Measurements from ENCODE around the gene INTS6.

Gene INTS6

DNA sequence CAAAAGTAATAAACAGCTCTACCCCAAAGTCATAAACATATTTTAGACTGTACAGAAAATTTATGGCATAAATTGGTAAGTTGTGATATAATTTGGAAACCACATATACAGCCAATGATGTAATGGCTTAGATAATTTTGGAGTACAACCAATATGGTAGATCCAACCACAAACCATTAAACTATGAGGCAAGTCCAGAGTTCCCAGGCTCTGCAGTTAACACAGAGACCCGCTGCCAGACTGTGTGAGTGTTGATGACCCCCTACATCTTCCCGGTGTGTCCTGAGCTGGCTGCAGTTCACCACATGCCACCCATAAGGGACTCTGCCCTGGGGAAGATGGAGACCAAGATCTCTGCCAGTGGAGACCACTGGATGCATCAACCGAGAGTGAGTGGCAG is 123.2 kb downstream of the INTS6 start:
- DNase-seq (ENCODE audit: low read depth in 1 of 2, low spot score in 1 of 2) = no peak
- no peak for TF ChIP-seq JUND (IDR thresholded peaks at IDR 0.05; ENCODE audit: low read depth)
- in situ Hi-C loops (cut with HindIII; ENCODE audit: low pct_unique_long_range_greater_than_20kb, low sequenced_read_pairs) = no loop called here

- no peak for TF ChIP-seq JUND (IDR thresholded peaks at IDR 0.05; ENCODE audit: low read depth)
- no peak for DNase-seq (ENCODE audit: low read depth in 1 of 2, low spot score in 1 of 2)
These were observed 124.3 kb downstream of the INTS6 start for GRCh38 chr13:51328488-51328887.

DNA sequence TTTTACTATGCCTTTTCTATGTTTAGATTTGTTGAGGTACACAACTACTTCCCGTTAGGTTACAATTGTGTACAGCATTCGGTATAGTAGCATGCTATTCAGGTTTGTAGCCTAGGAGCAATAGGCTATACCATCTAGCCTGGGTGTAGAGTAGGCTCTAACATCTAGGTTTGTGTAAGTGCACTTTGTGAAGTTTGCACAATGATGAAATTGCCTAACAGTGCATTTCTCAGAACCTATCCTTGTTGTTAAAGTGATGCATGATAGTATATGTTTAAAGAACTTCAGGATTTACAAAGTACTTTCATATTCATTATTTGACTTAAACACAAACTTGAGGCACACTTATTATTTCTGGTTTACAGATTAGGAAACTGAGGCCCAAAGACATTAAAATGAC is 124.9 kb downstream of the INTS6 start:
- DNase-seq (ENCODE audit: low read depth in 1 of 2, low spot score in 1 of 2) = no peak
- TF ChIP-seq JUND (IDR thresholded peaks at IDR 0.05; ENCODE audit: low read depth) = no peak
- in situ Hi-C loops (cut with HindIII; ENCODE audit: low pct_unique_long_range_greater_than_20kb, low sequenced_read_pairs) = no loop called here

More at GRCh38 chr13:51328488-51328887, 124.3 kb downstream of the INTS6 start:
- in situ Hi-C loops (cut with HindIII; ENCODE audit: low pct_unique_long_range_greater_than_20kb, low sequenced_read_pairs) = no loop called here

- TF ChIP-seq JUND (IDR thresholded peaks at IDR 0.05; ENCODE audit: low read depth) = no peak
- DNase-seq (ENCODE audit: low read depth in 1 of 2, low spot score in 1 of 2) = no peak
- in situ Hi-C loops (cut with HindIII; ENCODE audit: low pct_unique_long_range_greater_than_20kb, low sequenced_read_pairs) = no loop called here
These were observed 126.1 kb downstream of the INTS6 start for GRCh38 chr13:51326777-51327176.

DNA sequence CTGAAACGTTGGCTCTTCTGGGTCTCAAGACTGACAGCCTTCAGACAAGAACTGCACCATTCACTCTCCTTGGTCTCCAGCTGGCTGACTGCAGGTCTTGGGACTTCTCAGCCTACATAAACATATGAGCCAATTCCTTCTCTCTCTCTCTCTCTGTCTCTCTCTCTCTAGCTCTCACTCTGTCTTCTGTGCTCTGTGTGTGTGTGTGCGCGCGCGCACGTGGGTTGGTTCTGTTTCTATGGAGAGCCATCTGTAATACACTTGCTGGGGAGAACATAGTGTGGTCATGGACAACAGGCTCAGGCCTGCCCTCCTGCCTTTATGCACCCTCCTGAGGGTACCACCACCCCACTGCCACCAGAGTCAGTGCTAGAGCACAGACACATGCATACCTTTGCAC is 127.0 kb downstream of the INTS6 start:
- TF ChIP-seq JUND (IDR thresholded peaks at IDR 0.05; ENCODE audit: low read depth) = no peak
- in situ Hi-C loops (cut with HindIII; ENCODE audit: low pct_unique_long_range_greater_than_20kb, low sequenced_read_pairs) = no loop called here
- DNase-seq (ENCODE audit: low read depth in 1 of 2, low spot score in 1 of 2) = no peak

- DNase-seq (ENCODE audit: low read depth in 1 of 2, low spot score in 1 of 2) = no peak
- in situ Hi-C loops (cut with HindIII; ENCODE audit: low pct_unique_long_range_greater_than_20kb, low sequenced_read_pairs) = no loop called here
- TF ChIP-seq JUND (IDR thresholded peaks at IDR 0.05; ENCODE audit: low read depth) = no peak
These were observed 128.0 kb downstream of the INTS6 start for GRCh38 chr13:51324714-51325420.

GRCh38 chr13:51323824-51324511 is 128.9 kb downstream of the INTS6 start:
- peak in 1 of 2 experiments; percentile 10 for DNase-seq (ENCODE audit: low read depth in 1 of 2, low spot score in 1 of 2)
- in situ Hi-C loops (cut with HindIII; ENCODE audit: low pct_unique_long_range_greater_than_20kb, low sequenced_read_pairs) = no loop called here
- no peak for TF ChIP-seq JUND (IDR thresholded peaks at IDR 0.05; ENCODE audit: low read depth)

- in situ Hi-C loops (cut with HindIII; ENCODE audit: low pct_unique_long_range_greater_than_20kb, low sequenced_read_pairs) = no loop called here
- DNase-seq (ENCODE audit: low read depth in 1 of 2, low spot score in 1 of 2) = no peak
- no peak for TF ChIP-seq JUND (IDR thresholded peaks at IDR 0.05; ENCODE audit: low read depth)
These were observed 130.0 kb downstream of the INTS6 start for GRCh38 chr13:51322826-51323225.

DNA sequence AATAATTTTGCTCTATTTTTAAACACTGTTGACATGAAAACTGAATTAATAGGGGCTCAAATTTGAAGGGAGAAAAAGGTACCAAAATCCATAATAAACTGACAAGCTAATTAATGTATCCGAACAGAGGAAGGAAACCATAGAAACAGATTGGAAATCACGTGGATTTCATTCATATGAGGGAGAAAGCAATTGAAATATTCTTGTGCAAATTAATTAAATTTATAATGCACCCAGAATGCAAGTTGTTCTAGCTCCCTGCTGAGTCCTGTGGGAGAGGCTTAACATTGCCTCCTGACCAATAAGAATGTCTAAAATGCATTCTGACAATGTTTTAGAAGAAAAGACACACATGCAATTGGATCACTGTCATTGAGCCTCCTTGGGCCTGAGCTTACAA is 131.0 kb downstream of the INTS6 start:
- TF ChIP-seq JUND (IDR thresholded peaks at IDR 0.05; ENCODE audit: low read depth) = no peak
- in situ Hi-C loops (cut with HindIII; ENCODE audit: low pct_unique_long_range_greater_than_20kb, low sequenced_read_pairs) = no loop called here
- DNase-seq (ENCODE audit: low read depth in 1 of 2, low spot score in 1 of 2) = no peak

- TF ChIP-seq JUND (IDR thresholded peaks at IDR 0.05; ENCODE audit: low read depth) = no peak
- DNase-seq (ENCODE audit: low read depth in 1 of 2, low spot score in 1 of 2) = peak in 1 of 2 experiments; percentile 3
- in situ Hi-C loops (cut with HindIII; ENCODE audit: low pct_unique_long_range_greater_than_20kb, low sequenced_read_pairs) = no loop called here
These were observed 134.0 kb downstream of the INTS6 start for GRCh38 chr13:51318876-51319275.

- DNase-seq (ENCODE audit: low read depth in 1 of 2, low spot score in 1 of 2) = no peak
- in situ Hi-C loops (cut with HindIII; ENCODE audit: low pct_unique_long_range_greater_than_20kb, low sequenced_read_pairs) = no loop called here
- no peak for TF ChIP-seq JUND (IDR thresholded peaks at IDR 0.05; ENCODE audit: low read depth)
These were observed 134.8 kb downstream of the INTS6 start for GRCh38 chr13:51318015-51318414.

DNA sequence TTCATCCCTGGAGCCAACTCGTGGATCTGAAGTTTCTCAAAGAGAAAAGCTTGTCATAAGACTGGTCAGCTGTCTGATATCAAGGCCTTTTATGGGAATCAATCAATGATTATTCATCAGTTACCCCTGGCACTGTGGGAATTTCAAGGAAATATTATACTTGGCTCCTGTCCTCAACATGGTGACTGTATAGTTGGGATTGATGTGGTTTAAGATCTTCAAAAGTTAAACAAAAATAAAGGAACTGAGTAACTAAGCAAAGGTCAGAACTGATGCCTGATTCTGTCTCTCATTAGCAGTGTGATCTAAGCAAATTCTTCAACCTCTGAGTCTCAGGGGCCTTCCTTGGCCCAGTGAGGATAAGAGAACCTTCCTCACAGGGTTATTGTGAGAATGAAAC is 135.6 kb downstream of the INTS6 start:
- no peak for TF ChIP-seq JUND (IDR thresholded peaks at IDR 0.05; ENCODE audit: low read depth)
- DNase-seq (ENCODE audit: low read depth in 1 of 2, low spot score in 1 of 2) = no peak
- in situ Hi-C loops (cut with HindIII; ENCODE audit: low pct_unique_long_range_greater_than_20kb, low sequenced_read_pairs) = no loop called here

- TF ChIP-seq JUND (IDR thresholded peaks at IDR 0.05; ENCODE audit: low read depth) = no peak
- DNase-seq (ENCODE audit: low read depth in 1 of 2, low spot score in 1 of 2) = no peak
- in situ Hi-C loops (cut with HindIII; ENCODE audit: low pct_unique_long_range_greater_than_20kb, low sequenced_read_pairs) = no loop called here
These were observed 139.2 kb downstream of the INTS6 start for GRCh38 chr13:51313619-51314018.
